MCF 10A (cell line): ENCODE data around the gene MED13L. TPM values are rescaled to one million over a fixed set of nuclear protein-coding genes. Genes with fewer than 3 reads are reported as not detected.

Experiments
- BruUV-seq: library from RNA; stranded (reverse); fragments of 400-500 nt; replicated peaks from 2 replicates; lab custom pipeline; 2021; lab: Mats Ljungman, UMichigan
- CTCF ChIA-PET: fragments of 300-600 bp; sonication (Branson Sonifier 250); formaldehyde crosslinking; extraction: SDS; loops from one replicate; lab custom pipeline; 2021; ENCODE audit warnings: antibody characterized with exemption, inconsistent platforms; lab: Yijun Ruan, JAX
- POLR2A ChIA-PET: fragments of 300-600, 350-650 bp; sonication (Branson Sonifier 250); formaldehyde crosslinking; extraction: SDS; loops from one replicate; lab custom pipeline; 2020; ENCODE audit warnings: antibody characterized with exemption, inconsistent platforms; lab: Yijun Ruan, JAX
- DNase-seq: peaks from one replicate; pipeline ENCODE4 v3.0.0-alpha.2; 2018; ENCODE audit not compliant: unreplicated experiment
- H3K27ac Mint-ChIP-seq: one replicate; pipeline ENCODE4 v1.8.0; 2022; ENCODE audit warnings: mild to moderate bottlenecking, low read depth, mixed read lengths; ENCODE audit not compliant: unreplicated experiment
- H3K27me3 Mint-ChIP-seq: one replicate; pipeline ENCODE4 v1.8.0; 2022; ENCODE audit warnings: mixed read lengths; ENCODE audit not compliant: insufficient read depth, unreplicated experiment
- H3K36me3 Mint-ChIP-seq: one replicate; pipeline ENCODE4 v1.8.0; 2022; ENCODE audit warnings: mild to moderate bottlenecking, moderate library complexity, mixed read lengths; ENCODE audit not compliant: insufficient read depth, unreplicated experiment
- H3K4me1 Mint-ChIP-seq: one replicate; pipeline ENCODE4 v1.8.0; 2022; ENCODE audit warnings: mixed read lengths; ENCODE audit not compliant: insufficient read depth, unreplicated experiment
- H3K4me3 Mint-ChIP-seq: one replicate; pipeline ENCODE4 v1.8.0; 2022; ENCODE audit warnings: mild to moderate bottlenecking, moderate library complexity, mixed read lengths; ENCODE audit not compliant: unreplicated experiment
- H3K9me3 Mint-ChIP-seq: one replicate; pipeline ENCODE4 v1.8.0; 2022; ENCODE audit warnings: mixed read lengths; ENCODE audit not compliant: unreplicated experiment
- CTCF ChIP-seq: fragments of 200-600 bp; IDR thresholded peaks from one replicate; pipeline ENCODE4 v1.8.0; 2022; ENCODE audit warnings: antibody characterized with exemption, mild to moderate bottlenecking; ENCODE audit not compliant: unreplicated experiment
- intact Hi-C: fragments of 100-400 bp; cut with micrococcal nuclease; formaldehyde crosslinking; loops from 2 replicates; pipeline ENCODE4 v1.14.1; 2022
- total RNA-seq: library from RNA; stranded (reverse); gene quantifications from 2 replicates; pipeline ENCODE4 v1.2.3, GENCODE V29; 2022

Gene MED13L
- total RNA-seq, 1 experiment from 2014 or later, result 91.6 TPM

- H3K9me3 Mint-ChIP-seq, result peaks cover 9% of the 10 kb centered on the region
- TF ChIP-seq CTCF, result no peak
- H3K4me3 Mint-ChIP-seq, result no peak overlapping the region
- intact Hi-C loops, result no loop called here
- no TSS peak for BruUV-seq
- peaks cover 19% of the 10 kb centered on the region for H3K4me1 Mint-ChIP-seq
- no peaks in the 10 kb centered on the region for H3K27me3 Mint-ChIP-seq
- H3K36me3 Mint-ChIP-seq, result peaks cover 13% of the 10 kb centered on the region
- no peak for DNase-seq
- no peak overlapping the region for H3K27ac Mint-ChIP-seq
- ChIA-PET POLR2A (no interaction called here), CTCF (interaction anchor here (0.6 to 3.4 kb wide), 6 partner anchors 9 to 249 kb away, joined by 3 to 24 read pairs (median 5); no protein-coding TSS in a partner anchor)
Observed at GRCh38 chr12:116248433-116248832, 29.1 kb downstream of the MED13L start.

GRCh38 chr12:116247377-116247776, 30.1 kb downstream of the MED13L start:
- POLR2A ChIA-PET, result no interaction called here
- no TSS peak for BruUV-seq
- intact Hi-C loops, result no loop called here

GRCh38 chr12:116246490-116247179, 30.9 kb downstream of the MED13L start:
- H3K9me3 Mint-ChIP-seq, result no peaks in the 10 kb centered on the region
- TF ChIP-seq CTCF, result no peak
- no peak overlapping the region for H3K4me3 Mint-ChIP-seq
- BruUV-seq, result no TSS peak
- intact Hi-C loops, result no loop called here
- peaks cover 20% of the 10 kb centered on the region for H3K4me1 Mint-ChIP-seq
- CTCF ChIA-PET, result interaction anchor here (0.5 to 3.4 kb wide), 2 partner anchors 11 to 66 kb away, joined by 3 to 24 read pairs; no protein-coding TSS in a partner anchor
- H3K36me3 Mint-ChIP-seq, result peaks cover 13% of the 10 kb centered on the region
- no peak for DNase-seq
- H3K27me3 Mint-ChIP-seq, result no peaks in the 10 kb centered on the region
- H3K27ac Mint-ChIP-seq, result no peak overlapping the region
- POLR2A ChIA-PET, result no interaction called here

More at GRCh38 chr12:116247377-116247776, 30.1 kb downstream of the MED13L start:
- H3K4me3 Mint-ChIP-seq, result no peak overlapping the region
- peaks cover 5% of the 10 kb centered on the region for H3K9me3 Mint-ChIP-seq
- peaks cover 20% of the 10 kb centered on the region for H3K4me1 Mint-ChIP-seq
- no peak for DNase-seq
- no peak overlapping the region for H3K27ac Mint-ChIP-seq
- H3K36me3 Mint-ChIP-seq, result peaks cover 13% of the 10 kb centered on the region
- no peaks in the 10 kb centered on the region for H3K27me3 Mint-ChIP-seq
- CTCF ChIA-PET, result interaction anchor here (0.6 to 3.4 kb wide), 2 partner anchors 11 to 119 kb away, joined by 5 to 24 read pairs; no protein-coding TSS in a partner anchor
- TF ChIP-seq CTCF, result no peak

- TF ChIP-seq CTCF, result no peak
- Mint-ChIP-seq H3K9me3 (no peaks in the 10 kb centered on the region), H3K4me1 (peaks cover 27% of the 10 kb centered on the region), H3K27me3 (no peaks in the 10 kb centered on the region), H3K27ac (no peak overlapping the region), H3K36me3 (peaks cover 20% of the 10 kb centered on the region), H3K4me3 (no peak overlapping the region)
- no peak for DNase-seq
- BruUV-seq, result no TSS peak
- ChIA-PET POLR2A (interaction anchor here (0.6 to 1.4 kb wide), 4 partner anchors 15 to 652 kb away, joined by 3 to 7 read pairs (median 3); no protein-coding TSS in a partner anchor), CTCF (interaction anchor here (0.5 to 1.0 kb wide), 4 partner anchors 11 to 1621 kb away, joined by 3 to 5 read pairs (median 4); no protein-coding TSS in a partner anchor)
- intact Hi-C loops, result no loop called here
Observed at GRCh38 chr12:116245189-116245588, 32.3 kb downstream of the MED13L start.
